Kidney (tissue), 14 donors: ENCODE data around the gene PPP2R3B. TPM values are rescaled to one million over a fixed set of nuclear protein-coding genes. Genes with fewer than 3 reads are reported as not detected.

Experiments
- DNase-seq, 5 donors: peaks; one replicate each; pipeline ENCODE4 v3.0.0-alpha.2; 2013 to 2020
- FAIRE-seq: peaks from 2 replicates; lab custom pipeline; 2012; peaks lifted over from hg19 to GRCh38; lab: Jason Lieb, UNC
- H3K27ac ChIP-seq, 2 donors: one replicate each; pipeline ENCODE4 v1.7.0; 2013; ENCODE audit warnings: low read depth in 2 of 2, low read length in 2 of 2, inconsistent platforms in 1 of 2
- H3K27me3 ChIP-seq: one replicate; pipeline ENCODE4 v1.7.1; 2013; ENCODE audit warnings: low read length, inconsistent platforms; ENCODE audit not compliant: control insufficient read depth, insufficient read depth
- H3K36me3 ChIP-seq, 3 donors: one replicate each; pipeline versions ENCODE4 v1.7.0 to v1.7.1; 2013; ENCODE audit warnings: low read length in 3 of 3, control low read depth in 1 of 3, inconsistent platforms in 1 of 3; ENCODE audit not compliant: insufficient read depth in 3 of 3, control insufficient read depth in 2 of 3
- H3K4me1 ChIP-seq, 3 donors: one replicate each; pipeline versions ENCODE4 v1.7.0 to v1.7.1; 2013; ENCODE audit warnings: low read length in 3 of 3, inconsistent platforms in 1 of 3, low read depth in 1 of 3; ENCODE audit not compliant: control insufficient read depth in 2 of 3, insufficient read depth in 2 of 3
- H3K4me3 ChIP-seq, 3 donors: one replicate each; pipeline versions ENCODE4 v1.7.0 to v1.8.1; 2013; ENCODE audit warnings: low read length in 3 of 3, control low read depth in 1 of 3, inconsistent platforms in 1 of 3
- H3K9ac ChIP-seq, 3 donors: one replicate each; pipeline versions ENCODE4 v1.7.0 to v1.7.1; 2013; ENCODE audit warnings: low read length in 3 of 3, control low read depth in 1 of 3, inconsistent platforms in 1 of 3
- H3K9me3 ChIP-seq, 3 donors: one replicate each; pipeline versions ENCODE4 v1.7.0 to v1.7.1; 2013; ENCODE audit warnings: low read length in 3 of 3, control low read depth in 1 of 3, inconsistent platforms in 1 of 3; ENCODE audit not compliant: control insufficient read depth in 2 of 3, insufficient read depth in 1 of 3
- CTCF ChIP-seq: IDR thresholded peaks from 3 replicates; pipeline ENCODE4 v1.5.1; 2012; ENCODE audit warnings: mild to moderate bottlenecking, moderate library complexity, borderline replicate concordance; ENCODE audit not compliant: insufficient read depth; ENCODE audit errors: extremely low read depth
- intact Hi-C: fragments of 100-400 bp; cut with DNase I; formaldehyde crosslinking; loops from one replicate; pipeline ENCODE4 v1.11.1; 2022
- polyA plus RNA-seq: library from polyadenylated mRNA; stranded (reverse); fragments of 350-450 nt; fragmentation: Illumina TruSeq; extraction: RNeasy Lipid Tissue Mini Kit (QIAGEN cat#74804); gene quantifications from one replicate; pipeline ENCODE4 v1.2.3, GENCODE V29; 2014; ENCODE audit warnings: low read depth, low replicate concordance; ENCODE audit not compliant: insufficient read depth
- total RNA-seq: library from RNA; stranded (reverse); fragmentation: NEBNext Ultra II Directional; extraction: Animal tissue kit (Norgen Biotek cat#: 25700); gene quantifications from one replicate; pipeline ENCODE4 v1.2.1, GENCODE V29; 2021
- donor health status: control.
- donor health status: control.
- donor health status: control.
- donor health status: control.
- donor health status: control.
- donor health status: DM: yes; HTN: yes; CAD: no.
- donor health status: Normal renal cell carcinoma (clear cell type).

PPP2R3B gene
- total and polyA plus RNA-seq, 2 donors from 2014 or later = 14.1 to 14.4 TPM

- H3K9me3 ChIP-seq = no peaks in the 10 kb centered on the region
- DNase-seq = peak in 1 of 5 donors; percentile 67
- H3K27me3 ChIP-seq = no peaks in the 10 kb centered on the region
- intact Hi-C loops = no loop called here
- FAIRE-seq = no peak
- no peak overlapping the region for H3K27ac ChIP-seq
- H3K36me3 ChIP-seq = peaks cover 6 to 27% (median 19%) of the 10 kb centered on the region in 3 donors
- no peak overlapping the region for H3K4me3 ChIP-seq
- TF ChIP-seq CTCF = no peak
- no peak overlapping the region for H3K9ac ChIP-seq
- H3K4me1 ChIP-seq = no peaks in the 10 kb centered on the region
Measured at GRCh38 chrX:312621-313331, 73.9 kb downstream of the PPP2R3B start.

DNA sequence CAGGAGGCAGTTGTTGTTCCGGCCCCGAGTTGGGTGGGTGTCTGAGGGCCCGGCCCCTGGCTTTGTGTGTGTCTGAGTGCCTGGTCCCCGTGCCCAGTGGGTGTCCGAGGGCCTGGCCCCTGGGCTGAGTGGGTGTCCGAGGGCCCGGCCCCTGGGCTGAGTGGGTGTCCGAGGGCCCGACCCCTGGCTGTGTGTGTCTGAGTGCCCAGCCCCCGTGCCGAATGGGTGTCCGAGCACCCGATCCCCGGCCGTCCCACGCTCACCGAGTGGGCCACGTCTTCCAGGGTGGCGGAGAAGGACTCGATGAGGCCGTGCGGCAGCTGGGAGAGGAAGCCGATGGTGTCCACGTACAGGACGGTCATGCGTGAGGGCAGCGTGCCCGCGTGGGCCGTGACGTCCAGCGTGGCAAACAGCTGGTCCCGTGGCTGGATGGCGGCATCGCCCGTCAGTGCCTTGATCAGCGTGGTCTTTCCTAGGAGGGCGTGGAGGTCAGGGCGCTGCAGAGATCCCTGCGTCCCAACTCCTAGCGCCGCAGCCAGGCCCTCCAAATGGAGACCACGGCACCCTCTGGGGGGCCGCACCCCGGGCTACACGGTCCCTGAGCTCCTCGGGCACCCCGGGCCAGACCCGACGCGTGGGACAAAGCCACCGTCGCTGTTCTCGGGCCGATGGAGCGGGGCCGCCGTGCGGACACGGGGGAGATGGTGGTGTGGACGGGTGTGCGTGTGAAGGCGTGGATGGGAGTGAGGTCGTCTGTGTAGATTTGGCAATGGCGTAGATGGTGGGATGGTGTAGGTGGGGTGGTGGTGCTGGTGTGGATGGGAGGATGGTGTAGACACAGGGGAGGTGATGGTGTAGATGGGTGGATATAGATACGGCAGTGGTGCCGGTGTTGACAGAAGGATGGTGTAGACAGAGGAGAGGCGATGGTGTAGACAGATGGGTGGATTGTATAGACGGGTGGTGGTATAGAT, 75.3 kb downstream of the PPP2R3B start:
- no peak for TF ChIP-seq CTCF
- intact Hi-C loops = no loop called here
- no peak overlapping the region for H3K9ac ChIP-seq
- no peaks in the 10 kb centered on the region for H3K27me3 ChIP-seq
- FAIRE-seq = no peak
- peaks cover 10 to 31% (median 23%) of the 10 kb centered on the region in 3 donors for H3K36me3 ChIP-seq
- DNase-seq = peak in 1 of 5 donors; percentile 68
- H3K27ac ChIP-seq = no peak overlapping the region
- H3K4me1 ChIP-seq = no peaks in the 10 kb centered on the region
- no peak overlapping the region for H3K4me3 ChIP-seq
- H3K9me3 ChIP-seq = no peaks in the 10 kb centered on the region

- Histone ChIP-seq H3K9me3 (no peaks in the 10 kb centered on the region), H3K9ac (no peak overlapping the region), H3K27me3 (no peaks in the 10 kb centered on the region), H3K4me1 (no peaks in the 10 kb centered on the region), H3K27ac (no peak overlapping the region), H3K36me3 (peaks cover 13 to 35% (median 28%) of the 10 kb centered on the region in 3 donors), H3K4me3 (no peak overlapping the region)
- peak in 1 of 5 donors; percentile 53 for DNase-seq
- no peak for FAIRE-seq
- intact Hi-C loops = no loop called here
- no peak for TF ChIP-seq CTCF
Measured at GRCh38 chrX:310621-311155, 76.0 kb downstream of the PPP2R3B start.
